Measurements from ENCODE around the gene LRRC4C. TPM values are rescaled to one million over a fixed set of nuclear protein-coding genes. Genes with fewer than 3 reads are reported as not detected.

Gene LRRC4C
- total RNA-seq, 6 donors from 2014 or later: 0.37 to 1.2 (median 1.0) TPM; not detected in 2

- ATAC-seq (ENCODE audit: low FRiP score in 2 of 2) (no peak), DNase-seq (no peak)
Observed at GRCh38 chr11:40139066-40139465, 1320.4 kb downstream of the LRRC4C start.

GRCh38 chr11:40134820-40135570, 1324.5 kb downstream of the LRRC4C start:
- 44 to 61% methylated on average over 1 of the region's 1 CpG for WGBS, 2 donors
- ATAC-seq (ENCODE audit: low FRiP score in 2 of 2) (no peak), DNase-seq (no peak)
- Histone ChIP-seq H3K4me1 (no peaks in the 10 kb centered on the region), H3K36me3 (no peaks in the 10 kb centered on the region), H3K9me3 (no peaks in the 10 kb centered on the region), H3K27me3 (no peaks in the 10 kb centered on the region), H3K27ac (no peak overlapping the region), H3K4me3 (no peak overlapping the region)
- TF ChIP-seq CTCF (IDR thresholded peaks at IDR 0.05) (no peak), POLR2AphosphoS5 (IDR thresholded peaks at IDR 0.05) (no peak)

More at GRCh38 chr11:40139066-40139465, 1320.4 kb downstream of the LRRC4C start:
- whole genome bisulfite sequencing, 2 donors: 75 to 79% methylated on average over 3 of the region's 3 CpGs
- Histone ChIP-seq H3K27ac (no peak overlapping the region), H3K27me3 (no peaks in the 10 kb centered on the region), H3K9me3 (no peaks in the 10 kb centered on the region), H3K36me3 (no peaks in the 10 kb centered on the region), H3K4me3 (no peak overlapping the region), H3K4me1 (no peaks in the 10 kb centered on the region)
- TF ChIP-seq POLR2A (IDR thresholded peaks at IDR 0.05) (no peak), CTCF (IDR thresholded peaks at IDR 0.05) (no peak), POLR2AphosphoS5 (IDR thresholded peaks at IDR 0.05) (no peak), EP300 (IDR thresholded peaks at IDR 0.05) (no peak)

GRCh38 chr11:40133498-40133897, 1326.0 kb downstream of the LRRC4C start:
- no peaks in the 10 kb centered on the region for H3K9me3 ChIP-seq
- H3K27ac ChIP-seq: no peak overlapping the region
- DNase-seq: no peak

GRCh38 chr11:40132912-40133311, 1326.5 kb downstream of the LRRC4C start:
- 68 to 78% methylated on average over 3 of the region's 3 CpGs for WGBS, 2 donors
- no peak for TF ChIP-seq EP300 (IDR thresholded peaks at IDR 0.05)
- no peak for TF ChIP-seq POLR2AphosphoS5 (IDR thresholded peaks at IDR 0.05)
- TF ChIP-seq POLR2A (IDR thresholded peaks at IDR 0.05): no peak
- no peak for TF ChIP-seq CTCF (IDR thresholded peaks at IDR 0.05)
- Histone ChIP-seq H3K4me1 (no peaks in the 10 kb centered on the region), H3K36me3 (no peaks in the 10 kb centered on the region), H3K27ac (no peak overlapping the region), H3K4me3 (no peak overlapping the region), H3K27me3 (no peaks in the 10 kb centered on the region), H3K9me3 (no peaks in the 10 kb centered on the region)
- DNase-seq (no peak), ATAC-seq (ENCODE audit: low FRiP score in 2 of 2) (no peak)

More at GRCh38 chr11:40133498-40133897, 1326.0 kb downstream of the LRRC4C start:
- no peaks in the 10 kb centered on the region for H3K4me1 ChIP-seq
- no peaks in the 10 kb centered on the region for H3K36me3 ChIP-seq
- H3K27me3 ChIP-seq: no peaks in the 10 kb centered on the region
- no peak for ATAC-seq (ENCODE audit: low FRiP score in 2 of 2)
- no peak for TF ChIP-seq EP300 (IDR thresholded peaks at IDR 0.05)
- no peak for TF ChIP-seq POLR2A (IDR thresholded peaks at IDR 0.05)
- no peak for TF ChIP-seq POLR2AphosphoS5 (IDR thresholded peaks at IDR 0.05)
- TF ChIP-seq CTCF (IDR thresholded peaks at IDR 0.05): no peak
- no peak overlapping the region for H3K4me3 ChIP-seq
- 94 to 96% methylated on average over 3 of the region's 3 CpGs for WGBS, 2 donors

- Histone ChIP-seq H3K4me1 (no peaks in the 10 kb centered on the region), H3K27me3 (no peaks in the 10 kb centered on the region), H3K4me3 (no peak overlapping the region), H3K9me3 (no peaks in the 10 kb centered on the region), H3K36me3 (no peaks in the 10 kb centered on the region), H3K27ac (no peak overlapping the region)
- TF ChIP-seq EP300 (IDR thresholded peaks at IDR 0.05) (no peak), POLR2AphosphoS5 (IDR thresholded peaks at IDR 0.05) (no peak), CTCF (IDR thresholded peaks at IDR 0.05) (no peak), POLR2A (IDR thresholded peaks at IDR 0.05) (no peak)
- ATAC-seq (ENCODE audit: low FRiP score in 2 of 2): no peak
- DNase-seq: no peak
- 86% methylated on average over 1 of the region's 1 CpG for WGBS, 2 donors
Observed at GRCh38 chr11:40130427-40130826, 1329.0 kb downstream of the LRRC4C start.
